PC-3 (cell line): Measurements from ENCODE around the gene KIR3DL2.
"Not testable (repeated sequence)": the region's sequence is repeated elsewhere in the genome, so short reads cannot be mapped to it uniquely, and the experiment has no call there.

ENCODE experiments used
- EZH2 ChIP-seq: fragments of 300-600 bp; sonication (generic); IDR thresholded peaks from one replicate; pipeline ENCODE4 v1.6.1; 2017; ENCODE audit warnings: antibody characterized with exemption, mild to moderate bottlenecking, low read length; ENCODE audit not compliant: unreplicated experiment
- TF ChIP-seq, protein P1 (sequence below): fragments of 300-600 bp; sonication (generic); conservative IDR thresholded peaks from 2 replicates; pipeline ENCODE4 v1.5.1; 2017; ENCODE audit warnings: antibody characterized with exemption, low read depth, mild to moderate bottlenecking, low read length

DNA sequence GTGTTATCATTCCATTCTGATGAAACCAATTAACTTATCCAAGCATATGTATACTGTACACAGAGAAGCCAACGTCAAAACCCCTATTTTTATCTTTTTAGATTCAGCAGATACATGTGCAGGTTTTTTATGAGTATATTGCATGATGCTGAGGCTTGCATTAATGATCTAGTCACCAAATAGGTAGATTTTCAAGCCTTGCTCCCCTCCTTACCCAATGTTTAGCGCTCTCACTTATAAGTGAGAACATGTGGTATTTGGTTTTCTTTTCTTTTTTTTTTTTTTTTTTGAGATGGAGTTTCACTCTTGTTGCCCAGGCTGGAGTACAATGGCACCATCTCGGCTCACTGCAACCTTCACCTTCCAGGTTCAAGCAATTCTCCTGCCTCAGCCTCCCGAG, 54.0 kb downstream of the KIR3DL2 start:
- TF ChIP-seq EZH2: not testable (repeated sequence)
- TF ChIP-seq, protein P1, sequence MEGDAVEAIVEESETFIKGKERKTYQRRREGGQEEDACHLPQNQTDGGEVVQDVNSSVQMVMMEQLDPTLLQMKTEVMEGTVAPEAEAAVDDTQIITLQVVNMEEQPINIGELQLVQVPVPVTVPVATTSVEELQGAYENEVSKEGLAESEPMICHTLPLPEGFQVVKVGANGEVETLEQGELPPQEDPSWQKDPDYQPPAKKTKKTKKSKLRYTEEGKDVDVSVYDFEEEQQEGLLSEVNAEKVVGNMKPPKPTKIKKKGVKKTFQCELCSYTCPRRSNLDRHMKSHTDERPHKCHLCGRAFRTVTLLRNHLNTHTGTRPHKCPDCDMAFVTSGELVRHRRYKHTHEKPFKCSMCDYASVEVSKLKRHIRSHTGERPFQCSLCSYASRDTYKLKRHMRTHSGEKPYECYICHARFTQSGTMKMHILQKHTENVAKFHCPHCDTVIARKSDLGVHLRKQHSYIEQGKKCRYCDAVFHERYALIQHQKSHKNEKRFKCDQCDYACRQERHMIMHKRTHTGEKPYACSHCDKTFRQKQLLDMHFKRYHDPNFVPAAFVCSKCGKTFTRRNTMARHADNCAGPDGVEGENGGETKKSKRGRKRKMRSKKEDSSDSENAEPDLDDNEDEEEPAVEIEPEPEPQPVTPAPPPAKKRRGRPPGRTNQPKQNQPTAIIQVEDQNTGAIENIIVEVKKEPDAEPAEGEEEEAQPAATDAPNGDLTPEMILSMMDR: not testable (repeated sequence)
